ENCODE measurements around the gene CAPN8.

Gene CAPN8

GRCh38 chr1:223695941-223696340 is 30.4 kb upstream of the CAPN8 start:
- DNase-seq (ENCODE audit: insufficient read length) (no peak), FAIRE-seq (no peak)
- TF ChIP-seq POLR2AphosphoS5 (IDR thresholded peaks at IDR 0.05; ENCODE audit: low read depth, low read length), result no peak
- TF ChIP-seq TAF1 (IDR thresholded peaks at IDR 0.05; ENCODE audit: borderline replicate concordance, low read depth, low read length), result no peak
- no peak for TF ChIP-seq POLR2A (IDR thresholded peaks at IDR 0.05; ENCODE audit: low read depth, low read length)

GRCh38 chr1:223695014-223695548 is 29.6 kb upstream of the CAPN8 start:
- no peak for FAIRE-seq
- DNase-seq (ENCODE audit: insufficient read length), result no peak
- TF ChIP-seq POLR2AphosphoS5 (IDR thresholded peaks at IDR 0.05; ENCODE audit: low read depth, low read length) (no peak), TAF1 (IDR thresholded peaks at IDR 0.05; ENCODE audit: borderline replicate concordance, low read depth, low read length) (no peak), POLR2A (IDR thresholded peaks at IDR 0.05; ENCODE audit: low read depth, low read length) (no peak)

- no peak for DNase-seq (ENCODE audit: insufficient read length)
- FAIRE-seq, result no peak
- TF ChIP-seq TAF1 (IDR thresholded peaks at IDR 0.05; ENCODE audit: borderline replicate concordance, low read depth, low read length) (no peak), POLR2AphosphoS5 (IDR thresholded peaks at IDR 0.05; ENCODE audit: low read depth, low read length) (no peak), POLR2A (IDR thresholded peaks at IDR 0.05; ENCODE audit: low read depth, low read length) (no peak)
Measured at GRCh38 chr1:223691121-223691520, 25.6 kb upstream of the CAPN8 start.

GRCh38 chr1:223684488-223684792 is 18.9 kb upstream of the CAPN8 start:
- TF ChIP-seq TAF1 (IDR thresholded peaks at IDR 0.05; ENCODE audit: borderline replicate concordance, low read depth, low read length) (no peak), POLR2AphosphoS5 (IDR thresholded peaks at IDR 0.05; ENCODE audit: low read depth, low read length) (no peak), POLR2A (IDR thresholded peaks at IDR 0.05; ENCODE audit: low read depth, low read length) (no peak)
- DNase-seq (ENCODE audit: insufficient read length), result no peak
- FAIRE-seq, result no peak

DNA sequence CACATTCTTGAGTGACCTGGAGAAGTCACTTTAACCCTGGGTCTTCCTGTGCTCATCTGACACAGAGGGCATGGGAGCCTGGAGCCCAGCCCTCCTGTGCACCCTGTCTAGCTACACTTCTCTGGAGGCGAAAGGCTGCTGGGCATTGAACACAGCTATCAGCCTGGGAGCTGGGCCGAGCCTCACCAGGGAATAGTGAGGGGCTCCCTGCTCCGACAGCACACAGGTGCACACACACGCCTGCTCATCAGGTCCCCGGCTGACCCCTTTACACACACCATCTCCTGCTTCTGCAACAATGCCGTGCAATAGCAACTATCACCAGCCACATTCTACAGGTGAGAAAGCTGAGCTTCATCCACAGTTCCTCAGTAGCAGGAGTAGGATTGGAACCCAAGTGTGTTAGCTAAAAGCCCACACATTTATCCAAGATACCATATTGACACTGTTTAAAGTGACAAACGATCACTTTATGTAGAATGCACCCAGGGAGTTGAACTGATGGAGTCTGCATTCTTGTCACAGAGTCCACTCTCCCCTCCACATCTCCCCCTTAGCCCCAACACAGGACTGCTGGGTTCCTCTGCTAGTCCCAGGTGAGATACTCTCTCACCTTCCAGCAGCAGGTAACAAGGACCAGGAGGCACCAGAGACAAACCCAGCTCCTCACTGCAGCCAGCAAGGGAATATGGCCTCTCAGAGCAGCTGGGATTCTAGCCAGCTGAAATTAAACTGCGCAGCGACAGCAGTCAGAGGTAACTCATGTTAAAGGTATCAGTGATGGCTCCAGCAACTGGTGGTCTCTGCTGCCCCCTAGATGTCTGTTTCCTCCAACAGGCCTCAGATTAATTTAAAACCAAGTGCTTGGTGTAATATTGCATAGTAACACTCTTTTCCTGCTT is 18.3 kb upstream of the CAPN8 start:
- FAIRE-seq (no peak), DNase-seq (ENCODE audit: insufficient read length) (no peak)

DNA sequence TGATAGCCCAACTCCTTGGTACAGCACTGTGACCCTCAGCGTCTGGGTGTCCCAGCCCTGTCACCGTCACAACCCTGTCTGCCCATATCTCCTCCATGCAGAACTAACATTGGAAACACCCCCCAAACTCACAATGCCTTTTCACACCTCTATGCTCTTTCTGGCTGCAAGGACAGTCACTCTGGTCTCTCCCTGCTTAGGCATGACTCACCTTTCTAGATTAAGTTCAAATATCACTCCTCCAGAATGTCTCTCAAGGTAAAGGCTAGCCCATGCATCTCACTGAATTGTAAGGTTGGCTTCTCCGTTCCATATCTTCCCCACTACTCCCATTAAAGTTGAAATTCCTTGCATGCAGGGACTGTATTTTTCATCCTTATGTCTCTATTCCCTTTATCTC is 17.0 kb upstream of the CAPN8 start:
- DNase-seq (ENCODE audit: insufficient read length) (no peak), FAIRE-seq (no peak)
- TF ChIP-seq POLR2A (IDR thresholded peaks at IDR 0.05; ENCODE audit: low read depth, low read length) (no peak), POLR2AphosphoS5 (IDR thresholded peaks at IDR 0.05; ENCODE audit: low read depth, low read length) (no peak), TAF1 (IDR thresholded peaks at IDR 0.05; ENCODE audit: borderline replicate concordance, low read depth, low read length) (no peak)

More for the DNA sequence above, 18.3 kb upstream of the CAPN8 start:
- no peak for TF ChIP-seq TAF1 (IDR thresholded peaks at IDR 0.05; ENCODE audit: borderline replicate concordance, low read depth, low read length)
- no peak for TF ChIP-seq POLR2A (IDR thresholded peaks at IDR 0.05; ENCODE audit: low read depth, low read length)
- TF ChIP-seq POLR2AphosphoS5 (IDR thresholded peaks at IDR 0.05; ENCODE audit: low read depth, low read length), result no peak

DNA sequence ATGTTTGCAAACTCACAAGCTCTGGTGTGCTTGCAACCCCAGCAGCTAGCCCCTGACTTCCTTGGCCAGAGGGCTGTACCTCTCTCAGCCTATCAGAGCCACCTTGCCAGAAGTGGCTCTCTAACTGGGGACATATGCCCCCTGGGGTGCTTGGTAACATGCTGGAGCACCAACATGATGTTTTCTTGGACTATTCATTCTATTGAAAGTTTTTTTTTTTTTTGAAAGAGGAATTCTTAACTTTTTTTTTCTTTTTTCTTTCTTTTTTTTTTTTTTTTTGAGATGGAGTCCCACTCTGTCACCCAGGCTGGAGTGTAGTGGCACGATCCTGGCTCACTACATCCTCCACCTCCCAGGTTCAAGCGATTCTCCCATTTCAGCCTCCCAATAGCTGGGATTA is 14.7 kb upstream of the CAPN8 start:
- TF ChIP-seq POLR2A (IDR thresholded peaks at IDR 0.05; ENCODE audit: low read depth, low read length) (no peak), POLR2AphosphoS5 (IDR thresholded peaks at IDR 0.05; ENCODE audit: low read depth, low read length) (no peak), TAF1 (IDR thresholded peaks at IDR 0.05; ENCODE audit: borderline replicate concordance, low read depth, low read length) (no peak)
- DNase-seq (ENCODE audit: insufficient read length) (no peak), FAIRE-seq (no peak)

- no peak for FAIRE-seq
- DNase-seq (ENCODE audit: insufficient read length), result no peak
- TF ChIP-seq POLR2A (IDR thresholded peaks at IDR 0.05; ENCODE audit: low read depth, low read length) (no peak), TAF1 (IDR thresholded peaks at IDR 0.05; ENCODE audit: borderline replicate concordance, low read depth, low read length) (no peak), POLR2AphosphoS5 (IDR thresholded peaks at IDR 0.05; ENCODE audit: low read depth, low read length) (no peak)
Measured at GRCh38 chr1:223678841-223679240, 13.3 kb upstream of the CAPN8 start.

GRCh38 chr1:223674119-223674890 is 8.8 kb upstream of the CAPN8 start:
- FAIRE-seq, result no peak
- no peak for DNase-seq (ENCODE audit: insufficient read length)
- TF ChIP-seq TAF1 (IDR thresholded peaks at IDR 0.05; ENCODE audit: borderline replicate concordance, low read depth, low read length), result no peak
- TF ChIP-seq POLR2A (IDR thresholded peaks at IDR 0.05; ENCODE audit: low read depth, low read length), result no peak
- TF ChIP-seq POLR2AphosphoS5 (IDR thresholded peaks at IDR 0.05; ENCODE audit: low read depth, low read length), result no peak

DNA sequence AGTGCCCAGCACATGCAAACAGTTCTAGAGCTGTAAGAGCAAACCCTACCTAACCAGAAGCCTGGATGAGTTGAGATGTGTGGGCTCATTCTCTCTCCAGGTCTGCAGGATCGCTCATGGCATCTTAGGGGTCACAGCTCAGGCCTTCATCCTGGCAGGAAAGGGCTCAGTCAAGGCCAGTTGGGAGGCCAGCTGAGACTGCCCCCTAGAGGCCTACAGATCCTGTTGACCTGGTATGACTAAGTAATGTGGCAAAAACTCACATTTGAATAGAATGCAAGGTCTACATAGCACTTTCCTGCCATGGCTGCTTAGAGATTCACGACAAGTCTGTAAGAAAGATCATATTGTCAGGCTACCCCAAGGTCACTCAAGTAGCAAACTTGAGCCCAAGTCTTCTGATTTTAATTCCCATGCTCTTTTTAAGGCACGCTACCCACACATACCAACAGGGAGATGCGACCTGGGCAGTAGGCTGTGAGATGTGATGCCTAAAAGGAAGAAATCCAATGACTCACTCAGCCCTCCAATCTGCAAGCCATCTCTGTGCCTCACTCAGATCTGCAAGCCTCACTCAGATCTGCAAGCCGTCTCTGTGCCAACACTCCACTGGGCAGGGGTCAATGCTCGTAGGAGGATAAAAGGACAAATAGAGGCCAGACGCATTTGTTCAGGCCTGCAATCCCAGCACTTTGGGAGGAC is 5.1 kb upstream of the CAPN8 start:
- no peak for TF ChIP-seq POLR2AphosphoS5 (IDR thresholded peaks at IDR 0.05; ENCODE audit: low read depth, low read length)
- no peak for TF ChIP-seq POLR2A (IDR thresholded peaks at IDR 0.05; ENCODE audit: low read depth, low read length)
- no peak for TF ChIP-seq TAF1 (IDR thresholded peaks at IDR 0.05; ENCODE audit: borderline replicate concordance, low read depth, low read length)
- DNase-seq (ENCODE audit: insufficient read length) (no peak), FAIRE-seq (no peak)
